HG03066 (cell line): ENCODE results near the gene HABP4.

ENCODE experiments used
- ATAC-seq: cut with Tn5 transposase; IDR thresholded peaks from one replicate; pipeline ENCODE4 v1.9.1; 2021; ENCODE audit warnings: low read depth; ENCODE audit not compliant: unreplicated experiment

Gene HABP4

GRCh38 chr9:96515621-96516470 lies 65.9 kb downstream of the HABP4 start:
- ATAC-seq, result no peak

GRCh38 chr9:96519095-96519494 lies 69.1 kb downstream of the HABP4 start:
- ATAC-seq, result no peak

- ATAC-seq, result no peak
Measured at GRCh38 chr9:96519787-96520186, 69.8 kb downstream of the HABP4 start.

GRCh38 chr9:96522366-96522765 lies 72.4 kb downstream of the HABP4 start:
- no peak for ATAC-seq

GRCh38 chr9:96523374-96523773 lies 73.4 kb downstream of the HABP4 start:
- ATAC-seq, result no peak

GRCh38 chr9:96524045-96524444 lies 74.1 kb downstream of the HABP4 start:
- ATAC-seq, result no peak

- no peak for ATAC-seq
Measured at GRCh38 chr9:96524764-96525163, 74.8 kb downstream of the HABP4 start.

GRCh38 chr9:96532173-96532572 lies 82.2 kb downstream of the HABP4 start:
- no peak for ATAC-seq

GRCh38 chr9:96540106-96540505 lies 90.1 kb downstream of the HABP4 start:
- ATAC-seq, result no peak
